ENCODE results near the gene HSFY2.
"Not testable (repeated sequence)": the region's sequence is repeated elsewhere in the genome, so short reads cannot be mapped to it uniquely, and the experiment has no call there.

Gene HSFY2, protein sequence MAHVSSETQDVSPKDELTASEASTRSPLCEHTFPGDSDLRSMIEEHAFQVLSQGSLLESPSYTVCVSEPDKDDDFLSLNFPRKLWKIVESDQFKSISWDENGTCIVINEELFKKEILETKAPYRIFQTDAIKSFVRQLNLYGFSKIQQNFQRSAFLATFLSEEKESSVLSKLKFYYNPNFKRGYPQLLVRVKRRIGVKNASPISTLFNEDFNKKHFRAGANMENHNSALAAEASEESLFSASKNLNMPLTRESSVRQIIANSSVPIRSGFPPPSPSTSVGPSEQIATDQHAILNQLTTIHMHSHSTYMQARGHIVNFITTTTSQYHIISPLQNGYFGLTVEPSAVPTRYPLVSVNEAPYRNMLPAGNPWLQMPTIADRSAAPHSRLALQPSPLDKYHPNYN

DNA sequence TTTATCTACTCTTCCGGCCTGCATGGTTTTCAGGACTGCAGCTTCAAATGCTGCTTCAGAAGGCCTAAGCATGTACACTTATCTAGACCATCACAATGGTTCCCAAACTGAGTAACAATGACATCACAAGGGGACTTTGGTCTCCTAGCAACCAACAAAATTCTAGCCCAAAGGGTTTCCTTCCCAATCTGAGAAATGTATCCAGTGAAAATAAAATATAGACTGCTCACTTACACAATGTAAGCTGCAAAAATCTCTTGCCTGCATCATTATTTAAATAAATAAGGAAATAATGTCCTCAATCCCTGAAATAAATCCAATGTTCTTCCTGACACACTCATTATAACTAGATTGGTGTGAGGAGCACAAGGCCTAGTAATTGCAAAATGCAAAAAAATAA, at the start of gene HSFY2:
Gene HSFY2, minus strand, starts transcription at position 101 of the 400 bp plus-strand sequence. CDS start 117 bp downstream, outside the sequence.
- not testable (repeated sequence) for H3K4me3 ChIP-seq (ENCODE audit: low read depth, low read length)

DNA sequence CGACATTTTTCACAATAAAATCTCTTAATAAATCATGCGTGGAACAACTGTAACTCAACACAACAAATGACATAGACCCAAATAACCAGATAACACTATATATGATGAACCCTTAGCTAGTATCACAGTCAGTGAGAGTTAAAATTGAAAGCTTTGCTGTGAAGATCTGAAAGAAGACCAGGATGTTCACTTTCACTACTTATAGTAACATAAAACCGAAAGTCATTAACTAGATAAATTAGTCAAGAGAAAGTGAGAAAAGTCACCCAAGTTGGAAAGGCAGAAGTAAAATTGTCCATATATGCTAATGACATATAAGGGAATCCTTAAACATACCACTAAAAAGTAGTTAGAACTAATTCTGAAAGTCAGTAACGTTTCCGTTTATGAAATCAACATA, 42.2 kb upstream of the HSFY2 start:
- not testable (repeated sequence) for H3K4me3 ChIP-seq (ENCODE audit: low read depth, low read length)

DNA sequence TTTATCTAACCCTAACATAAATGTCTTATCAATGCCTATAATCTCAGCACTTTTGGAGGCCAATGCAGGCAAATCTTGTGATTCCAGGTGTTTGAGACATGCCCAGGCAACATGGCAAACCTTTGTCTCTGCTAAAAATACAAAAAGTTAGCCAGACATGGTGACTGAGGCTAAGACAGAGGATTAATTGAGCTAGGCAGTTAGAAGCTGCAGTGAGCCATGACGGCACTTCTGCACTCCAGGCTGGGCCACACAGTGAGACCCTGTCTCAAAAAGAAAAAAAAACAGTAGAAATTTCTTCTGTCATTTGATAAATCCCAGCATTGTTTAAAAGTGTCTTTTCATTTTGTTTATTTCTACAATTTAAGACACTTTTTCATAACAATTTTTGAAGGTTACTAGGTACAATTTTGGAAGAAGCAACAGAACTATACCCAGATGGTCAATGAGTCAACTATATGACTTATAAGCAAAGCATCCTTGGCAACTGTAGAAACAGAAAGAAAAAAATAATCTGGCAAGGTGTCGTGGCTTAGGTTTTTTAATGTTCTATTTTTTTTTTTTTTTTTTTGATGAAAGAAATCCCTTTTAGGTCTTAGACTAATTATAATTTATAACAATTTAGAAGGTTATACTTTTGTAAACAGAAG, 15.3 kb upstream of the HSFY2 start:
- H3K4me3 ChIP-seq (ENCODE audit: low read depth, low read length), result not testable (repeated sequence)

DNA sequence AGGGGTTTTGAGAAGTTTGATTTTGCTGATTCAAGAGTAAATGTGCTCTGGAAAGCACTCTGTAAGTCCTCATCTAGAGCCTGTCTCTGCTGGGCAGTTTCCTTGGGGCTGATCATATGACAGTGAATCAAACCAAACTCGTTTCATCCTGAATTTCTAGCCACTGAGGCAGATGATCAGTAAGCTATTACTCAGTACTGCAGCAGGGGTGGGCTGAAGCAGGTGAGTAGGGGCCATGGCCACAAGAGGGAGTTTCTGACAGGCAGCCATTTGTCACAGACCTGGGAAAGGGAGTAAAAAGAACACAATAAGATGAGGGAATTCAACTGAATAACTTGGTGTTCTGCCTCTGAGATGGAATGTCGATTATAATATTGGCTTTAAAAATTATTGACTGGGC, 19.5 kb downstream of the HSFY2 start:
- H3K4me3 ChIP-seq (ENCODE audit: low read depth, low read length), result not testable (repeated sequence)

DNA sequence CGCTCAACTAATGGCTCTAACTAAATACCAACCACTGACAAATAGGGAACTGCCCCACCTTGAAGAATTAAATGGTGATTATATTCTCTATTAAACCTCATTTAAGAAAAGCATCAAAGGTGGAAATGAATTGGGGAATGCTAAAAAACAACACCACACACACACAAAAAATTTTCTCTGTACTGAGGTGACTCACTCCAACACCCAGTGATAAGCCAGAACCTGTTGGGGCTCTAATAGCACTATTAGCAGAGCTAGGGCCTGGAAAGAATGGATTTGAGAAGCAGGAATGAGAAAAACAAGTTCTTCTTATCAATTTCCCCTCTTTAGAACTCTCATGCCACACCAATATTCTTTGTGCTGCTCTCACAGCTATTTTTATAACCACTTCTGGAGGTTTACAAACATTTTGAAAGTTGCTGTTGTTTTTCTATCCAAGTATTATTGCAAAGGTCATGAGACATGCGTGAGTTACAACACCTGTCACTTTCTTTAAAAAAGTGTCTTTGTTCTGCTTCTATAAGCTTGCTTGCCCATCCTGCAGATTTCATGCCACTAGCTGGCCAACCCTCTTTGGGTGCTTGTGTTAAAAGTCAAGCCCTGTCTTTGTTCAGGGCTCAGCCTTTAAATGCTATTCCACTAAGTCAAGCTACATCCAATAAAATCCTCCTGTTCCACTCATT, 20.3 kb downstream of the HSFY2 start:
- not testable (repeated sequence) for H3K4me3 ChIP-seq (ENCODE audit: low read depth, low read length)

DNA sequence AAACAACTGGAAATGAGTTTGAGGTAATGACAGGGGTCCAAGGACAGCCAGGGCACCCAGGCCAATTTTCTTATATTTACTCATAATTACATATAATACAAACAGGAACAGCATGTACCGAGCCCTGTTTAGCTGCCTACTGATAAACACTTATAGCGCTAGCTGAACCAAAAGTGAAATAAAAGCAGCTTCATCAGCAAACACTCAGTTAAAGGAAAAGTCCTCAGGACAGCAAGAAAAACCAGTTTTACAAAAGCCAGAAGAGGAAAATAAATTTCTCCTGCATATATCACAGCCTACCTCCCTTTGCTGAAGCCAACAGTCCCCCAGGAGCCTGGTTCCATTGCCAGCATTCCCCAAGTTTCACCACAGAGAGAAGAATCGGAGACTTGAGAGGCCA, 49.8 kb downstream of the HSFY2 start:
- not testable (repeated sequence) for H3K4me3 ChIP-seq (ENCODE audit: low read depth, low read length)

All from GM12875 (cell line).